NCI-H446 treated with DMSO at 0.1 percent for 48 hours (cell line): ENCODE results near the gene MYO3A.
"Not testable (repeated sequence)": the region's sequence is repeated elsewhere in the genome, so short reads cannot be mapped to it uniquely, and the experiment has no call there.

ENCODE experiments used
- DNase-seq: peaks from one replicate; lab custom pipeline; 2025; lab: John Stamatoyannopoulos, UW

MYO3A gene

GRCh38 chr10:26081459-26081858 is 147.4 kb downstream of the MYO3A start:
- DNase-seq = no peak

- DNase-seq = no peak
Measured at GRCh38 chr10:26085549-26085948, 151.5 kb downstream of the MYO3A start.

GRCh38 chr10:26087666-26088065 is 153.6 kb downstream of the MYO3A start:
- DNase-seq = no peak

GRCh38 chr10:26090026-26090425 is 156.0 kb downstream of the MYO3A start:
- DNase-seq = no peak

- no peak for DNase-seq
Measured at GRCh38 chr10:26090762-26091161, 156.7 kb downstream of the MYO3A start.

- DNase-seq = no peak
Measured at GRCh38 chr10:26093229-26093628, 159.2 kb downstream of the MYO3A start.

- no peak for DNase-seq
Measured at GRCh38 chr10:26095781-26096180, 161.8 kb downstream of the MYO3A start.

- DNase-seq = not testable (repeated sequence)
Measured at GRCh38 chr10:26097549-26097948, 163.5 kb downstream of the MYO3A start.

GRCh38 chr10:26112532-26112931 is 178.5 kb downstream of the MYO3A start:
- DNase-seq = no peak

- no peak for DNase-seq
Measured at GRCh38 chr10:26138613-26139012, 204.6 kb downstream of the MYO3A start.

GRCh38 chr10:26156019-26156418 is 222.0 kb downstream of the MYO3A start:
- no peak for DNase-seq

GRCh38 chr10:26157734-26158133 is 223.7 kb downstream of the MYO3A start:
- DNase-seq = no peak

GRCh38 chr10:26169466-26169865 is 235.4 kb downstream of the MYO3A start:
- DNase-seq = no peak

GRCh38 chr10:26172131-26172530 is 238.1 kb downstream of the MYO3A start:
- no peak for DNase-seq

GRCh38 chr10:26173837-26174236 is 239.8 kb downstream of the MYO3A start:
- no peak for DNase-seq

GRCh38 chr10:26177341-26177740 is 243.3 kb downstream of the MYO3A start:
- DNase-seq = no peak

GRCh38 chr10:26194275-26194674 is 260.2 kb downstream of the MYO3A start:
- DNase-seq = no peak

GRCh38 chr10:26197248-26197647 is 263.2 kb downstream of the MYO3A start:
- DNase-seq = no peak

GRCh38 chr10:26198119-26198518 is 264.1 kb downstream of the MYO3A start:
- no peak for DNase-seq

GRCh38 chr10:26199841-26200240 is 265.8 kb downstream of the MYO3A start:
- DNase-seq = no peak

GRCh38 chr10:26205223-26205622 is 271.2 kb downstream of the MYO3A start:
- DNase-seq = no peak

- DNase-seq = no peak
Measured at GRCh38 chr10:26211781-26212444, 277.9 kb downstream of the MYO3A start.

GRCh38 chr10:26212511-26212910 is 278.5 kb downstream of the MYO3A start:
- DNase-seq = no peak

GRCh38 chr10:26213157-26213800 is 279.2 kb downstream of the MYO3A start:
- DNase-seq = no peak
